ENCODE results near the gene TEN1. TPM values are rescaled to one million over a fixed set of nuclear protein-coding genes. Genes with fewer than 3 reads are reported as not detected.

The TEN1 gene, protein sequence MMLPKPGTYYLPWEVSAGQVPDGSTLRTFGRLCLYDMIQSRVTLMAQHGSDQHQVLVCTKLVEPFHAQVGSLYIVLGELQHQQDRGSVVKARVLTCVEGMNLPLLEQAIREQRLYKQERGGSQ
- 10 to 100 TPM; 19.3 to 20.7 TPM for total RNA-seq
- 10 to 100 TPM; 24.5 to 32.2 (median 29.7) TPM for polyA plus RNA-seq (ENCODE audit: insufficient read length in 6 of 6)
- long read RNA-seq, donor 1, transcript TEN1-201 (4 exons, 994 nt): major isoform, 36 of 48 reads
- long read RNA-seq, donor 1, partial matches to known transcripts: 11 of 48 reads
- long read RNA-seq, donor 1, other reads (novel, unspliced or antisense): 0 of 48 reads
- long read RNA-seq, donor 2, transcript TEN1-201 (4 exons, 994 nt): major isoform, 20 of 20 reads
- long read RNA-seq, donor 2, partial matches to known transcripts: 0 of 20 reads
- long read RNA-seq, donor 2, other reads (novel, unspliced or antisense): 0 of 20 reads
- long read RNA-seq, donor 3, transcript TEN1-201 (4 exons, 994 nt): major isoform, 12 of 12 reads
- long read RNA-seq, donor 3, partial matches to known transcripts: 0 of 12 reads
- long read RNA-seq, donor 3, other reads (novel, unspliced or antisense): 0 of 12 reads
- long read RNA-seq, donor 4, transcript TEN1-201 (4 exons, 994 nt): major isoform, 32 of 34 reads
- long read RNA-seq, donor 4, partial matches to known transcripts: 2 of 34 reads
- long read RNA-seq, donor 4, other reads (novel, unspliced or antisense): 0 of 34 reads
- long read RNA-seq, donor 5, transcript TEN1-201 (4 exons, 994 nt): major isoform, 27 of 27 reads
- long read RNA-seq, donor 5, partial matches to known transcripts: 0 of 27 reads
- long read RNA-seq, donor 5, other reads (novel, unspliced or antisense): 0 of 27 reads
- long read RNA-seq, donor 6, transcript TEN1-201 (4 exons, 994 nt): major isoform, 23 of 23 reads
- long read RNA-seq, donor 6, partial matches to known transcripts: 0 of 23 reads
- long read RNA-seq, donor 6, other reads (novel, unspliced or antisense): 0 of 23 reads
- long read RNA-seq, donor 7, transcript TEN1-201 (4 exons, 994 nt): major isoform, 13 of 13 reads
- long read RNA-seq, donor 7, partial matches to known transcripts: 0 of 13 reads
- long read RNA-seq, donor 7, other reads (novel, unspliced or antisense): 0 of 13 reads
- long read RNA-seq, donor 8, transcript TEN1-201 (4 exons, 994 nt): major isoform, 22 of 22 reads
- long read RNA-seq, donor 8, partial matches to known transcripts: 0 of 22 reads
- long read RNA-seq, donor 8, other reads (novel, unspliced or antisense): 0 of 22 reads
- long read RNA-seq, donor 9: 0 reads
- long read RNA-seq, donor 10, transcript TEN1-201 (4 exons, 994 nt): major isoform, 56 of 62 reads
- long read RNA-seq, donor 10, partial matches to known transcripts: 0 of 62 reads
- long read RNA-seq, donor 10, other reads (novel, unspliced or antisense): 5 of 62 reads
- long read RNA-seq, donor 11: 0 reads
- long read RNA-seq, donor 12, transcript TEN1-201 (4 exons, 994 nt): major isoform, 16 of 16 reads
- long read RNA-seq, donor 12, partial matches to known transcripts: 0 of 16 reads
- long read RNA-seq, donor 12, other reads (novel, unspliced or antisense): 0 of 16 reads

DNA sequence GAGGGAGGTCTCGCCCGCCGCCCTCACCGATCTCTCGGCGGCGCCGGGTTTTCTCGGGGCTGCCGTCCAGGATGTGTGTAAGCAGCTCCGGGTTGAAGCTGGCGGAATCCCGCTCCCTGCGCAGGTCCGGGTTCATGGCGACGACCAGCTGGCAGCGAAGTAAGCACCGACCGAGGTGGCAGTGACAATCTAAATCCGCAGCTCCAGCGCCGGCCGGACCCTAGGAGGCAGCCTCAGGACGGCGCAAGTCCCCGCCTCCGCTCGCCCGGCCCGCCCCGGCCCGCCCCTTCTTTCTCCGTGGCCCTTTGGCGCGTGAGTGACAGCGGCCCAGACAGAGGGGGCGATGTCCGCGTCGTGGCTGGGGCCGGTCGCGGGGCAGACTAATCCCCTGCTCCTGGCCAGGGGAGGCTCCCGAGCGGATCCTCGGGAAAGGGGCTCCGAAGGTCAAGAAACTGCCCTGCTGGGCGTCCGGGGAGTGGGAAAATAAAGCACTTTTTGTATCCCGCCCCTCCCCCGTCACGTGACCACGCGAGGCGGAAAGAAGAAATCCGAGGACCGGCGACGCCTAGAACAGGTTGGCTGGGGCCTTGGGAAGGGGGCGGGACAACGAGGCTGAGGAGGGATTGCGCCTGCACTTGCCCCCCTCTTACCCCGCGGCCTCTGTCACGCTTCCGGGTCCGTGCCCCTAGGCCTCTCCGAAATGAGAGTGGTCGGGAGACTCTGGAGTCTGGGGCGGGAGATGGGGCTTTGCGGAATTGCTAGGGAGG is at the start of gene TEN1, which contains the start of gene ACOX1:
TSS of gene TEN1 (plus strand) at position 303 of the 767 bp plus-strand sequence. CDS start 6,953 bp downstream, outside the sequence.
TSS of gene ACOX1 (minus strand) at position 229 of the 767 bp plus-strand sequence. CDS start at position 136, 93 bp downstream.
- intact Hi-C loops (cut with DNase I): no loop called here
- no peaks in the 10 kb centered on the region for H3K27me3 ChIP-seq
- peak within 1 kb of the TSS; percentile 81 to 91 for H3K4me3 ChIP-seq
- TF ChIP-seq, protein P1, sequence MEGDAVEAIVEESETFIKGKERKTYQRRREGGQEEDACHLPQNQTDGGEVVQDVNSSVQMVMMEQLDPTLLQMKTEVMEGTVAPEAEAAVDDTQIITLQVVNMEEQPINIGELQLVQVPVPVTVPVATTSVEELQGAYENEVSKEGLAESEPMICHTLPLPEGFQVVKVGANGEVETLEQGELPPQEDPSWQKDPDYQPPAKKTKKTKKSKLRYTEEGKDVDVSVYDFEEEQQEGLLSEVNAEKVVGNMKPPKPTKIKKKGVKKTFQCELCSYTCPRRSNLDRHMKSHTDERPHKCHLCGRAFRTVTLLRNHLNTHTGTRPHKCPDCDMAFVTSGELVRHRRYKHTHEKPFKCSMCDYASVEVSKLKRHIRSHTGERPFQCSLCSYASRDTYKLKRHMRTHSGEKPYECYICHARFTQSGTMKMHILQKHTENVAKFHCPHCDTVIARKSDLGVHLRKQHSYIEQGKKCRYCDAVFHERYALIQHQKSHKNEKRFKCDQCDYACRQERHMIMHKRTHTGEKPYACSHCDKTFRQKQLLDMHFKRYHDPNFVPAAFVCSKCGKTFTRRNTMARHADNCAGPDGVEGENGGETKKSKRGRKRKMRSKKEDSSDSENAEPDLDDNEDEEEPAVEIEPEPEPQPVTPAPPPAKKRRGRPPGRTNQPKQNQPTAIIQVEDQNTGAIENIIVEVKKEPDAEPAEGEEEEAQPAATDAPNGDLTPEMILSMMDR (IDR thresholded peaks at IDR 0.05): peak; percentile 25 to 29
- peaks cover 0 to 10% of the 10 kb centered on the region in 2 donors for H3K36me3 ChIP-seq
- ATAC-seq (peak; percentile 94), DNase-seq (peak; percentile 98 to 99 (median 98))
- H3K4me1 ChIP-seq: peaks cover 40 to 76% of the 10 kb centered on the region in 2 donors
- no peaks in the 10 kb centered on the region for H3K9me3 ChIP-seq
- peak within 1 kb of the TSS; percentile 97 to 99 for H3K27ac ChIP-seq

DNA sequence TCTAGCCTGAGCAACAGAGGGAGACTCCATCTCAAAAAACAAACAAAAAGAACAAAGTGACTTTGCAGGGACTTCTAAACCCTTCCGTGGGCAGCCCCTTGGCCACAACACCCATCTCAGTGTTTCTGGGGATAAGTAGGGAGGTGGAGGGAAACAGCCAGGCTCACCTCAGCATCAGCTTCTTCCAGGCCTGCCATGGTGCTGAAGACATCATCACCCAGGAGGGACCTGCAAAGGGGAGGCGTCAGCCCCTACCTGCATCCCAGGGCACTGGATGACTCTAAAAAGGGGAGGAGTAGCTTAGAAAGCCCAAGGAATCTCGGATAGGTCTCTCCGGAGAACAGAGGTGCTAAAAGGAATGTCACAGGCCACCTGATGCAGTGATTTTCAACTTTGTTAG is 48.0 kb upstream of the TEN1 start:
- no peak overlapping the region for H3K27ac ChIP-seq
- ATAC-seq (no peak), DNase-seq (peak in 1 of 4 donors; percentile 17)
- H3K4me1 ChIP-seq: peaks cover 0 to 4% of the 10 kb centered on the region in 2 donors
- TF ChIP-seq, protein P1 (IDR thresholded peaks at IDR 0.05): no peak
- no peaks in the 10 kb centered on the region for H3K9me3 ChIP-seq
- H3K27me3 ChIP-seq: no peaks in the 10 kb centered on the region
- no peak overlapping the region for H3K4me3 ChIP-seq
- no peaks in the 10 kb centered on the region for H3K36me3 ChIP-seq
- intact Hi-C loops (cut with DNase I): no loop called here

DNA sequence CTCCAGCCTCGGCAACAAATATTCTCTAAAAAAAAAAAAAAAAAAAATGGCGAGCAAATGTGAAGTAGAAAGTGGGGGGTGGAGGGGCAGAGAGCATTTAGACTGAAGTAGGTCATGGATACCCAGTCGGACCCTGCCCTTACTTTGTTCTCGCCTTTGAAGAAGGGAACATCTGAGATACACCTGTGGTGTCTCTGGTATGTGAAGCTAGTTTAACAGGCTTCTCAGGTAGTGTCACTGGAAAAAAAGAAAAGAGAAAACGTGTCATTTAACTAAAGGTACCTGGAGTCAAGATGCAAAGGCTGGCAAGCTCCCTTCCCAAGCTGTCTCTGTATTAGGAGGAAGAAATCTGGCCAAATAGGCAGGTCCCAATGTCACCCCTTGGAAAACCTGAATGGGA is 46.2 kb upstream of the TEN1 start:
- no peaks in the 10 kb centered on the region for H3K36me3 ChIP-seq
- H3K4me3 ChIP-seq: no peak overlapping the region
- no peak overlapping the region for H3K27ac ChIP-seq
- no peaks in the 10 kb centered on the region for H3K4me1 ChIP-seq
- TF ChIP-seq, protein P1 (IDR thresholded peaks at IDR 0.05): no peak
- no peaks in the 10 kb centered on the region for H3K27me3 ChIP-seq
- H3K9me3 ChIP-seq: no peaks in the 10 kb centered on the region
- intact Hi-C loops (cut with DNase I): no loop called here
- ATAC-seq (no peak), DNase-seq (no peak)

DNA sequence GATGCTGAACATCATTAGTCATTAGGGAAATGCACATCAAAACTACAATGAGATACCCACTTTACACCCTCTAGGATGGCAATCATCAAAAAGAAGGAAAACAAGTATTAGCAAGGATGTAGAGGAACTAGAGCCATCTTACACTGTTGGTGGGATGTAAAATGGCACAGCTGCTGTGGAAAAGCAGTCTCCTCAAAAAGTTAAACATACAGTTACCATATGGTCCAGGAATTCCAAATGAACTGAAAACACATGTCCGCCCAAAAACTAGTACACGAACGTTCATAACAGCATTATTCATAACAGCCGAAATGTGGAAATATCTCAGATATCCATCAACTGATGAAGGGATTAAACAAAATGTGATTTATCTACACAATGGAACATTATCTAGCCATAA is 45.2 kb upstream of the TEN1 start:
- Histone ChIP-seq H3K36me3 (no peaks in the 10 kb centered on the region), H3K9me3 (no peaks in the 10 kb centered on the region), H3K27ac (no peak overlapping the region), H3K27me3 (no peaks in the 10 kb centered on the region), H3K4me3 (no peak overlapping the region), H3K4me1 (no peaks in the 10 kb centered on the region)
- TF ChIP-seq, protein P1 (IDR thresholded peaks at IDR 0.05): no peak
- intact Hi-C loops (cut with DNase I): no loop called here
- DNase-seq: peak in 2 of 4 donors; percentile 66 to 69
- ATAC-seq: no peak
